MCF 10A (cell line): ENCODE results near the gene RIN1. TPM values are rescaled to one million over a fixed set of nuclear protein-coding genes. Genes with fewer than 3 reads are reported as not detected.

Source experiments
- BruUV-seq: library from RNA; stranded (reverse); fragments of 400-500 nt; replicated peaks from 2 replicates; lab custom pipeline; 2021; lab: Mats Ljungman, UMichigan
- CTCF ChIA-PET: fragments of 300-600 bp; sonication (Branson Sonifier 250); formaldehyde crosslinking; extraction: SDS; loops from one replicate; lab custom pipeline; 2021; ENCODE audit warnings: antibody characterized with exemption, inconsistent platforms; lab: Yijun Ruan, JAX
- POLR2A ChIA-PET: fragments of 300-600, 350-650 bp; sonication (Branson Sonifier 250); formaldehyde crosslinking; extraction: SDS; loops from one replicate; lab custom pipeline; 2020; ENCODE audit warnings: antibody characterized with exemption, inconsistent platforms; lab: Yijun Ruan, JAX
- DNase-seq: peaks from one replicate; pipeline ENCODE4 v3.0.0-alpha.2; 2018; ENCODE audit not compliant: unreplicated experiment
- H3K27ac Mint-ChIP-seq: one replicate; pipeline ENCODE4 v1.8.0; 2022; ENCODE audit warnings: mild to moderate bottlenecking, low read depth, mixed read lengths; ENCODE audit not compliant: unreplicated experiment
- H3K27me3 Mint-ChIP-seq: one replicate; pipeline ENCODE4 v1.8.0; 2022; ENCODE audit warnings: mixed read lengths; ENCODE audit not compliant: insufficient read depth, unreplicated experiment
- H3K36me3 Mint-ChIP-seq: one replicate; pipeline ENCODE4 v1.8.0; 2022; ENCODE audit warnings: mild to moderate bottlenecking, moderate library complexity, mixed read lengths; ENCODE audit not compliant: insufficient read depth, unreplicated experiment
- H3K4me1 Mint-ChIP-seq: one replicate; pipeline ENCODE4 v1.8.0; 2022; ENCODE audit warnings: mixed read lengths; ENCODE audit not compliant: insufficient read depth, unreplicated experiment
- H3K4me3 Mint-ChIP-seq: one replicate; pipeline ENCODE4 v1.8.0; 2022; ENCODE audit warnings: mild to moderate bottlenecking, moderate library complexity, mixed read lengths; ENCODE audit not compliant: unreplicated experiment
- H3K9me3 Mint-ChIP-seq: one replicate; pipeline ENCODE4 v1.8.0; 2022; ENCODE audit warnings: mixed read lengths; ENCODE audit not compliant: unreplicated experiment
- intact Hi-C: fragments of 100-400 bp; cut with micrococcal nuclease; formaldehyde crosslinking; loops from 2 replicates; pipeline ENCODE4 v1.14.1; 2022
- total RNA-seq: library from RNA; stranded (reverse); gene quantifications from 2 replicates; pipeline ENCODE4 v1.2.3, GENCODE V29; 2022
- TF ChIP-seq, protein P1 (sequence below): fragments of 200-600 bp; IDR thresholded peaks from one replicate; pipeline ENCODE4 v1.8.0; 2022; ENCODE audit warnings: antibody characterized with exemption, mild to moderate bottlenecking; ENCODE audit not compliant: unreplicated experiment

RIN1 gene
- total RNA-seq, 1 experiment from 2014 or later, result 50.2 TPM

DNA sequence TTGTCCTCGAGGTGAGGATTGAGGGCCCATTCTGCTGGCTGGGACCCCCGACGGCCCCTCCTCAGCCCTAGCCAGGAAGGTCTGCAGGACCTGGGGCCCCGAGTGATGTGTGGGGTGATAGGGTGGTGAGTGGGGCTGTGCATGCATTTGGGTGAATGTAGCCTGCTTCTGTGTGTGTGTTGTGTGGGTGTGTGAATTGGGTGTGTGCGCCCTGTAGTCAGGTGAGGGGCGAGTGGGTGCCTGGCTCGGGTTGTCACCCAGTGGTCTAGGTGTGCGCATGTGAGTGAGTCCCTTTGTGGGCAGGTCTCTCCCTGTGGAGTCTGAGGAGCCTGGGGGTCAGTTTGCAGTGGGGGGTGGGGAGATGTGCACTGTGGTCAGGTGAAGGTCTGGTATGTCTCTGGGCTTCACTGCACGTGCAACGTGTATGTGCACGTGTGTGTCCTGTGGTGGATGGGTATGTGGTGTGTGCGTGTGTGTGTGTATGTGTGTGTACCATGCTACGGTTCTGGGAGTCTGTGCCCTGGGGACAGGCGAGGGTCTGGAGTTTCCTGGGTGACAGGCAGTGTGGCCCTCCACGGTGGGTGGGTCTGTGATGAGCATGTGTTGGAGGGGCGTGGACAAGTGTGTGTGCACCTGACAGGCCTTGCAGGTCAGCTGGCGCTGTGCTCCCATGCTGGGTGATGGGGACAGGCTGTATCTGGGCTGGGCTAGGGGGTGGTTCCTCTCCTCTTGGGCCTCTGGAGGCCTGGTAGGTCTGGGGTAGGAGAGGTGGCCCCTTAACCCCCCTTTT, 43.5 kb downstream of the RIN1 start:
- H3K4me1 Mint-ChIP-seq, result peaks cover 12% of the 10 kb centered on the region
- H3K9me3 Mint-ChIP-seq, result no peaks in the 10 kb centered on the region
- ChIA-PET POLR2A (no interaction called here), CTCF (no interaction called here)
- H3K27ac Mint-ChIP-seq, result no peak overlapping the region
- peak overlapping the region; percentile 2 for H3K4me3 Mint-ChIP-seq
- H3K27me3 Mint-ChIP-seq, result peaks cover 13% of the 10 kb centered on the region
- TF ChIP-seq, protein P1, sequence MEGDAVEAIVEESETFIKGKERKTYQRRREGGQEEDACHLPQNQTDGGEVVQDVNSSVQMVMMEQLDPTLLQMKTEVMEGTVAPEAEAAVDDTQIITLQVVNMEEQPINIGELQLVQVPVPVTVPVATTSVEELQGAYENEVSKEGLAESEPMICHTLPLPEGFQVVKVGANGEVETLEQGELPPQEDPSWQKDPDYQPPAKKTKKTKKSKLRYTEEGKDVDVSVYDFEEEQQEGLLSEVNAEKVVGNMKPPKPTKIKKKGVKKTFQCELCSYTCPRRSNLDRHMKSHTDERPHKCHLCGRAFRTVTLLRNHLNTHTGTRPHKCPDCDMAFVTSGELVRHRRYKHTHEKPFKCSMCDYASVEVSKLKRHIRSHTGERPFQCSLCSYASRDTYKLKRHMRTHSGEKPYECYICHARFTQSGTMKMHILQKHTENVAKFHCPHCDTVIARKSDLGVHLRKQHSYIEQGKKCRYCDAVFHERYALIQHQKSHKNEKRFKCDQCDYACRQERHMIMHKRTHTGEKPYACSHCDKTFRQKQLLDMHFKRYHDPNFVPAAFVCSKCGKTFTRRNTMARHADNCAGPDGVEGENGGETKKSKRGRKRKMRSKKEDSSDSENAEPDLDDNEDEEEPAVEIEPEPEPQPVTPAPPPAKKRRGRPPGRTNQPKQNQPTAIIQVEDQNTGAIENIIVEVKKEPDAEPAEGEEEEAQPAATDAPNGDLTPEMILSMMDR, result no peak
- DNase-seq, result no peak
- no TSS peak for BruUV-seq
- H3K36me3 Mint-ChIP-seq, result peaks cover 7% of the 10 kb centered on the region
- intact Hi-C loops, result no loop called here

DNA sequence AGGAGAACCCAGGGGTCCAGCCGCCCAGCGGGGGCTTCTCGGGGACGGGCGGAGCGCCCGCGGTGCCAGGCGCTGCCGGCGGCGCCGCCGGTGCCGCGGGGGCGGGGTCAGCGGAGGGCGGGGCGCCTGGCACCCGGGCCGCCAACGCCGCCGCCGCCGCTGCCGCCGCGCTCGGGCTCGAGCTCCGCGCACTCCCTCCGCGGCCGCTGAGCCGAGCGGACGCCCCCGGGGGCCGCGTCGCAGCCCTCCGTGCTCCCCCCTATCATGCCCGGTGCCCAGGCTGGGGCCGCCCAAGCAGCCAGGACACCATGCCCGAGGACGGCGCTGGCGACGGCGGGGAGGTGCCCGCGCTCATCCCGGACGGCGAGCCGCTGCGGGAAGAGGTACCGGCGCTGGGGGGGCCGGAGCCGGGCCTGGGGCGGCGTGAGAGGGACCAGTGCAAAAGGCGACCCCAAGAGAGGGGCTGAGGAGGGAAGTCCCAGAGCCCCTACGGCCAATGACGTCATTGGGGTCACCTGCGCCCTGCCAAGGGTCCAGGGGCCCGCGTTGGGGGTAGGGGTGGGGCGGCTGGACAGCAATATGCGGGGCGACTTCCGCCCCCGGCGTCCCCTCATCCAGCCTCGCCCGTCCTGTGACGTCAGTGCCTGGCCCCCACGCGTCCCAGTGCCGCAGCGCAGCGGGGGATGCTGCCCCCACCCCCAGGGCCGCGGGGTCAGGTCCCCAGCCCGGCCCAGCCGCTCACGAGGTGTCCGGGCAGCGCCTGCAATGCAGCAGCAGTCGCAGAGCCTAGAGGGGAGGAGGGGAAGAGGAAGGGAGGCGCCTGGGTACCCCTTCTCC, 44.3 kb downstream of the RIN1 start, which contains the start of gene TMEM151A:
TSS of gene TMEM151A (plus strand) at position 189 of the 837 bp plus-strand sequence. CDS start at position 309, 120 bp downstream.
- ChIA-PET POLR2A (interaction anchor here (1.2 kb wide), 1 partner anchor 10 kb away, joined by 3 read pairs; no protein-coding TSS in a partner anchor), CTCF (interaction anchor here (1.1 to 1.7 kb wide), 2 partner anchors 8 to 95 kb away, joined by 3 read pairs; no protein-coding TSS in a partner anchor)
- DNase-seq, result no peak
- TF ChIP-seq, protein P1, result no peak
- Mint-ChIP-seq H3K27ac (no peak within 1 kb of the TSS), H3K36me3 (peaks cover 7% of the 10 kb centered on the region), H3K4me3 (peak within 1 kb of the TSS; percentile 90), H3K4me1 (peaks cover 12% of the 10 kb centered on the region), H3K27me3 (peaks cover 13% of the 10 kb centered on the region), H3K9me3 (no peaks in the 10 kb centered on the region)
- BruUV-seq, result no TSS peak
- intact Hi-C loops, result no loop called here

DNA sequence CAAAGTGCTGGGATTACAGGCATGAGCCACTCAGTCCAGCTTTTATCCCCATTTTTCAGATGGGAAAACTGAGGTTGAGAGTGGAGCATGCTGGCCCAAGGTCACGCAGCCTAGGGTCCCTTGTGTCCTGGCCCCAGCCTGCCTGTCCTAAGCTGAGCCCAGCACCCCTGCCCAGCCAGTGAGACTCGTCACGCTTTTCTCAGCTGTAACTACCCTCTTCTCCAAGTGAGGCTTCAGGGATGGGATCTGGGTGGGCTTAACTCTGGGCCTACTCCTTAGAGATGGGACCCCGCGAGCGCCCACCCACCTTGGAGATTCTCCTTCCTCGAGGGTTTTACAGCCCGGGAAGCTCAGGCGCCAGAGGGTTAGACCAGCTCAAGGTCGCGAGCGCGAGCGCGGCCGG, 44.9 kb downstream of the RIN1 start:
- TF ChIP-seq, protein P1, result no peak
- peaks cover 12% of the 10 kb centered on the region for H3K4me1 Mint-ChIP-seq
- H3K9me3 Mint-ChIP-seq, result no peaks in the 10 kb centered on the region
- H3K4me3 Mint-ChIP-seq, result peak overlapping the region; percentile 90
- ChIA-PET POLR2A (interaction anchor here (1.2 to 3.1 kb wide), 3 partner anchors 10 to 44 kb away, joined by 3 to 27 read pairs (median 4); partner anchors contain the start of gene RIN1), CTCF (interaction anchor here (0.7 to 1.7 kb wide), 3 partner anchors 8 to 251 kb away, joined by 3 read pairs; no protein-coding TSS in a partner anchor)
- H3K27ac Mint-ChIP-seq, result no peak overlapping the region
- BruUV-seq, result no TSS peak
- peaks cover 13% of the 10 kb centered on the region for H3K27me3 Mint-ChIP-seq
- intact Hi-C loops, result no loop called here
- peaks cover 7% of the 10 kb centered on the region for H3K36me3 Mint-ChIP-seq
- DNase-seq, result no peak
